ENCODE results near the gene TAX1BP1. TPM values are rescaled to one million over a fixed set of nuclear protein-coding genes. Genes with fewer than 3 reads are reported as not detected.
"Not testable (repeated sequence)": the region's sequence is repeated elsewhere in the genome, so short reads cannot be mapped to it uniquely, and the experiment has no call there.

Gene TAX1BP1
- polyA plus RNA-seq, 1 donor from 2014 or later = 115 TPM

- no peak overlapping the region for H3K4me3 ChIP-seq (ENCODE audit: low read length)
- H3K79me2 ChIP-seq (replicated peaks; ENCODE audit: insufficient read depth, low read length) = peaks cover 9% of the 10 kb centered on the region
- no peaks in the 10 kb centered on the region for H3F3A ChIP-seq (ENCODE audit: insufficient read depth, low read length, poor library complexity, severe bottlenecking)
Measured at GRCh38 chr7:27737616-27738015, 2.3 kb upstream of the TAX1BP1 start.

GRCh38 chr7:27739301-27739908 is 557 bp upstream of the TAX1BP1 start:
- H2AFZ ChIP-seq (ENCODE audit: low read depth, low read length) = peak overlapping the region; percentile 84
- no peaks in the 10 kb centered on the region for H3F3A ChIP-seq (ENCODE audit: insufficient read depth, low read length, poor library complexity, severe bottlenecking)
- TF ChIP-seq EP300 (conservative IDR thresholded peaks at IDR 0.05; ENCODE audit: poor library complexity, severe bottlenecking) = no peak
- TF ChIP-seq REST (IDR thresholded peaks at IDR 0.05; ENCODE audit: borderline replicate concordance) = no peak
- TF ChIP-seq RAD21 (conservative IDR thresholded peaks at IDR 0.05) = no peak
- TF ChIP-seq TAF1 (IDR thresholded peaks at IDR 0.05; ENCODE audit: low read depth) = no peak
- TF ChIP-seq EZH2 (IDR thresholded peaks at IDR 0.05; ENCODE audit: borderline replicate concordance, insufficient read depth, low read length, poor library complexity, severe bottlenecking) = no peak
- no peak for TF ChIP-seq SMC3 (conservative IDR thresholded peaks at IDR 0.05; ENCODE audit: poor library complexity)

More at GRCh38 chr7:27737616-27738015, 2.3 kb upstream of the TAX1BP1 start:
- no peaks in the 10 kb centered on the region for H3K36me3 ChIP-seq (ENCODE audit: insufficient read depth, low read length)
- no peak overlapping the region for H3K27ac ChIP-seq (ENCODE audit: low read length)
- H3K4me2 ChIP-seq (ENCODE audit: low read length) = no peak overlapping the region
- TF ChIP-seq MXI1 (conservative IDR thresholded peaks at IDR 0.05; ENCODE audit: poor library complexity, severe bottlenecking) (no peak), POLR2AphosphoS5 (IDR thresholded peaks at IDR 0.05) (no peak), RAD21 (conservative IDR thresholded peaks at IDR 0.05) (no peak), TAF1 (IDR thresholded peaks at IDR 0.05; ENCODE audit: low read depth) (no peak)
- H3K9me2 ChIP-seq (ENCODE audit: insufficient read depth, low read length) = no peaks in the 10 kb centered on the region
- H2AFZ ChIP-seq (ENCODE audit: low read depth, low read length) = no peak overlapping the region
- no peaks in the 10 kb centered on the region for H4K20me1 ChIP-seq (ENCODE audit: insufficient read depth)
- H3K27me3 ChIP-seq (ENCODE audit: insufficient read depth, low read depth, low read length) = no peaks in the 10 kb centered on the region
- no peaks in the 10 kb centered on the region for H3K9me3 ChIP-seq (ENCODE audit: low read length)
- no peak overlapping the region for H3K9ac ChIP-seq (ENCODE audit: low read length)

GRCh38 chr7:27740449-27741086 is 606 bp downstream of the TAX1BP1 start:
- Histone ChIP-seq H3K27ac (ENCODE audit: low read length) (peak overlapping the region; percentile 90), H3K27me3 (ENCODE audit: insufficient read depth, low read depth, low read length) (no peaks in the 10 kb centered on the region), H2AFZ (ENCODE audit: low read depth, low read length) (peak overlapping the region; percentile 95), H3K9me2 (ENCODE audit: insufficient read depth, low read length) (no peaks in the 10 kb centered on the region), H3K9me3 (ENCODE audit: low read length) (no peaks in the 10 kb centered on the region), H3K4me3 (ENCODE audit: low read length) (peak overlapping the region; percentile 95), H3F3A (ENCODE audit: insufficient read depth, low read length, poor library complexity, severe bottlenecking) (no peaks in the 10 kb centered on the region), H4K20me1 (ENCODE audit: insufficient read depth) (no peaks in the 10 kb centered on the region), H3K79me2 (replicated peaks; ENCODE audit: insufficient read depth, low read length) (peaks cover 28% of the 10 kb centered on the region), H3K9ac (ENCODE audit: low read length) (peak overlapping the region; percentile 93), H3K36me3 (ENCODE audit: insufficient read depth, low read length) (no peaks in the 10 kb centered on the region), H3K4me2 (ENCODE audit: low read length) (peak overlapping the region; percentile 92)
- TF ChIP-seq POLR2AphosphoS5 (IDR thresholded peaks at IDR 0.05) (no peak), MXI1 (conservative IDR thresholded peaks at IDR 0.05; ENCODE audit: poor library complexity, severe bottlenecking) (peak; percentile 12)

More at GRCh38 chr7:27739301-27739908, 557 bp upstream of the TAX1BP1 start:
- peaks cover 20% of the 10 kb centered on the region for H3K79me2 ChIP-seq (replicated peaks; ENCODE audit: insufficient read depth, low read length)
- H3K27ac ChIP-seq (ENCODE audit: low read length) = peak overlapping the region; percentile 90
- H3K27me3 ChIP-seq (ENCODE audit: insufficient read depth, low read depth, low read length) = no peaks in the 10 kb centered on the region
- peak overlapping the region; percentile 95 for H3K4me3 ChIP-seq (ENCODE audit: low read length)
- no peaks in the 10 kb centered on the region for H3K9me2 ChIP-seq (ENCODE audit: insufficient read depth, low read length)
- no peaks in the 10 kb centered on the region for H3K9me3 ChIP-seq (ENCODE audit: low read length)
- peak overlapping the region; percentile 93 for H3K9ac ChIP-seq (ENCODE audit: low read length)
- H4K20me1 ChIP-seq (ENCODE audit: insufficient read depth) = no peaks in the 10 kb centered on the region
- no peaks in the 10 kb centered on the region for H3K36me3 ChIP-seq (ENCODE audit: insufficient read depth, low read length)
- peak overlapping the region; percentile 64 for H3K4me2 ChIP-seq (ENCODE audit: low read length)

- H3F3A ChIP-seq (ENCODE audit: insufficient read depth, low read length, poor library complexity, severe bottlenecking); H2AFZ ChIP-seq (ENCODE audit: low read depth, low read length); H3K9me2 ChIP-seq (ENCODE audit: insufficient read depth, low read length); H3K9ac ChIP-seq (ENCODE audit: low read length); H3K9me3 ChIP-seq (ENCODE audit: low read length); H3K4me2 ChIP-seq (ENCODE audit: low read length); H4K20me1 ChIP-seq (ENCODE audit: insufficient read depth); H3K4me3 ChIP-seq (ENCODE audit: low read length); H3K27ac ChIP-seq (ENCODE audit: low read length); H3K36me3 ChIP-seq (ENCODE audit: insufficient read depth, low read length); H3K27me3 ChIP-seq (ENCODE audit: insufficient read depth, low read depth, low read length): not testable (repeated sequence)
- H3K79me2 ChIP-seq (replicated peaks; ENCODE audit: insufficient read depth, low read length) = peaks cover 45% of the 10 kb centered on the region
Measured at GRCh38 chr7:27742091-27742710, 2.2 kb downstream of the TAX1BP1 start.
